Transverse colon (tissue), 4 donors: ENCODE data around the gene SEC24B. TPM values are rescaled to one million over a fixed set of nuclear protein-coding genes. Genes with fewer than 3 reads are reported as not detected.

Experiments used
- DNase-seq: peaks from one replicate; pipeline ENCODE4 v3.0.0-alpha.2; 2019
- H3K27ac ChIP-seq, 4 donors: fragments of 200-600 bp; sonication (generic); 2 replicates each; pipeline ENCODE4 v1.5.1; 2016 to 2018; ENCODE audit warnings: inconsistent platforms in 4 of 4
- H3K27me3 ChIP-seq: fragments of 200-600 bp; sonication (generic); 2 replicates; pipeline ENCODE4 v1.5.1; 2017; ENCODE audit warnings: inconsistent platforms
- H3K36me3 ChIP-seq, 4 donors: fragments of 200-600 bp; sonication (generic); 2 replicates each; pipeline ENCODE4 v1.5.1; 2017 to 2019; ENCODE audit warnings: inconsistent platforms in 4 of 4
- H3K4me1 ChIP-seq, 4 donors: fragments of 200-600 bp; sonication (generic); 2 replicates each; pipeline ENCODE4 v1.5.1; 2017 to 2020; ENCODE audit warnings: inconsistent platforms in 4 of 4
- H3K4me3 ChIP-seq, 4 donors: fragments of 200-600 bp; sonication (generic); 1 replicate in 1 of 4; 2 replicates in 3 of 4; pipeline versions ENCODE4 v1.5.1 to v1.6.1; 2017 to 2019; ENCODE audit warnings: inconsistent platforms in 4 of 4
- H3K9me3 ChIP-seq, 2 donors: fragments of 200-600 bp; sonication (generic); 2 replicates each; pipeline ENCODE4 v1.5.1; 2017 to 2019; ENCODE audit warnings: inconsistent platforms in 2 of 2
- EP300 ChIP-seq: sonication (generic); formaldehyde crosslinking; IDR thresholded peaks from one replicate; pipeline ENCODE4 v1.6.1; 2017; ENCODE audit warnings: antibody characterized with exemption, low read depth
- POLR2A ChIP-seq: fragments of 450-650 bp; IDR thresholded peaks from one replicate; pipeline ENCODE4 v1.6.1; 2016; ENCODE audit warnings: antibody characterized with exemption, mild to moderate bottlenecking, moderate library complexity
- POLR2AphosphoS5 ChIP-seq, 3 donors: sonication (generic); formaldehyde crosslinking; IDR thresholded peaks; one replicate each; pipeline ENCODE4 v1.6.1; 2016; ENCODE audit warnings: antibody characterized with exemption in 3 of 3
- WGBS, 2 donors: methylation state at CpG; one replicate each; pipeline ENCODE4 v1.1.5; 2018; ENCODE audit warnings: low coverage in 1 of 2; 5-methylcytosine and 5-hydroxymethylcytosine counted together
- in situ Hi-C, 4 donors: fragments of 200-750 bp; cut with MboI; loops; one replicate each; pipeline versions ENCODE4 v1.15.0 to v1.15.1; 2017; ENCODE audit warnings: low sequenced_read_pairs in 3 of 4, low pct_ligation_motif_present in 1 of 4, low pct_unique_long_range_greater_than_20kb in 1 of 4
- intact Hi-C: fragments of 100-400 bp; cut with DNase I; formaldehyde crosslinking; loops from one replicate; pipeline ENCODE4 v1.15.1; 2023; ENCODE audit warnings: low total_unique reads
- total RNA-seq, 4 donors: library from RNA; depleted of rRNA; stranded (reverse); fragments of >200 nt; gene quantifications; one replicate each; pipeline ENCODE4 v1.1.0, GENCODE V29; 2016
- TF ChIP-seq, protein P1 (sequence below), 5 experiments: fragments of 200-600 bp in 3 of 5; fragments of 450-650 bp in 2 of 5; sonication (generic) in 3 of 5; IDR thresholded peaks; 1 replicate in 2 of 5; 2 replicates in 3 of 5; pipeline ENCODE4 v1.5.1; 2016 to 2017; ENCODE audit warnings: antibody characterized with exemption in 5 of 5, inconsistent platforms in 3 of 5, mild to moderate bottlenecking in 2 of 5, moderate library complexity in 1 of 5

Gene SEC24B
- total RNA-seq, 4 donors from 2014 or later, result 14.3 to 44.1 (median 35.4) TPM

DNA sequence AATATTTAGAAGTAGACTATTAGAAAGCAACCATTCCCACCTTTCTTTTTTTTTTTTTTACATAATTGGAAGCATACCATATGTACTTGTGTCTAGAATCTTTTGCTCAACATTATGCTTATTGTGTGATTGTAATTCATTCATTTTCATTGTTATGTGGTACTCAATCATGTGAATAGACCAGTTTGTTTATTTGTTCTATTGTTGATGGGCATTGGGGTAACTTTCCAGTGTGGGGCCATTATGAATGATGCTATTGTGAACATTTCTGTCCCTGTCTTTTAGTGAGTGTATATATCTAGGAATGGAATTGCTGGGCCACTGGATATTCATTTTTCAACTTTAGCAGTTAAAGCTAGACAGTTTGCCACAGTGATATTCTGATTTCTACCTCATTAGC is 63.9 kb downstream of the SEC24B start:
- TF ChIP-seq EP300, result no peak
- TF ChIP-seq POLR2A, result no peak
- no peak for TF ChIP-seq POLR2AphosphoS5 (IDR thresholded peaks at IDR 0.05)
- TF ChIP-seq, protein P1, sequence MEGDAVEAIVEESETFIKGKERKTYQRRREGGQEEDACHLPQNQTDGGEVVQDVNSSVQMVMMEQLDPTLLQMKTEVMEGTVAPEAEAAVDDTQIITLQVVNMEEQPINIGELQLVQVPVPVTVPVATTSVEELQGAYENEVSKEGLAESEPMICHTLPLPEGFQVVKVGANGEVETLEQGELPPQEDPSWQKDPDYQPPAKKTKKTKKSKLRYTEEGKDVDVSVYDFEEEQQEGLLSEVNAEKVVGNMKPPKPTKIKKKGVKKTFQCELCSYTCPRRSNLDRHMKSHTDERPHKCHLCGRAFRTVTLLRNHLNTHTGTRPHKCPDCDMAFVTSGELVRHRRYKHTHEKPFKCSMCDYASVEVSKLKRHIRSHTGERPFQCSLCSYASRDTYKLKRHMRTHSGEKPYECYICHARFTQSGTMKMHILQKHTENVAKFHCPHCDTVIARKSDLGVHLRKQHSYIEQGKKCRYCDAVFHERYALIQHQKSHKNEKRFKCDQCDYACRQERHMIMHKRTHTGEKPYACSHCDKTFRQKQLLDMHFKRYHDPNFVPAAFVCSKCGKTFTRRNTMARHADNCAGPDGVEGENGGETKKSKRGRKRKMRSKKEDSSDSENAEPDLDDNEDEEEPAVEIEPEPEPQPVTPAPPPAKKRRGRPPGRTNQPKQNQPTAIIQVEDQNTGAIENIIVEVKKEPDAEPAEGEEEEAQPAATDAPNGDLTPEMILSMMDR (IDR thresholded peaks at IDR 0.05), result no peak
- no peak overlapping the region for H3K27ac ChIP-seq
- intact Hi-C loops (no loop called here), in situ Hi-C loops (no loop called here)
- no peaks in the 10 kb centered on the region for H3K4me1 ChIP-seq
- H3K9me3 ChIP-seq, result no peaks in the 10 kb centered on the region
- no peaks in the 10 kb centered on the region for H3K27me3 ChIP-seq
- peaks cover 0 to 53% (median 16%) of the 10 kb centered on the region in 4 donors for H3K36me3 ChIP-seq
- no peak overlapping the region for H3K4me3 ChIP-seq
- no peak for DNase-seq

DNA sequence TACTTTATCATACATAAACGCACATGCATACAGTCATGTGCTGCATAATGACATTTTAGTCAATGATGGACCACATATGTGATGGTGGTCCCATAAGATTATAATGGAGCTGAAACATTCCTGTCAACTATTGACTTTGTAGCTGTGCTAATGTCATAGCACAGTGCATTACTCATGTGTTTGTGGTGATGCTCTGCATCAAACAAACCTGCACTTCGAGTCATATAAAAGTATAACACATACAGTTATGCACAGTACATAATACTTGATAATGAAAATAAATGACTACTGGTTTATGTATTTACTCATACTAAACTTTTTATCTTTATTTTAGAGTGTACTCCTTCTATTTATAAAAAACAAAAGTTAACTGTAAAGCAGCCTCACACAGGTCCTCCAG is 65.9 kb downstream of the SEC24B start:
- WGBS, 2 donors, result 88 to 94% methylated on average over 2 of the region's 2 CpGs
- intact Hi-C loops (no loop called here), in situ Hi-C loops (no loop called here)
- H3K9me3 ChIP-seq, result no peaks in the 10 kb centered on the region
- H3K4me3 ChIP-seq, result no peak overlapping the region
- TF ChIP-seq, protein P1 (IDR thresholded peaks at IDR 0.05), result no peak
- no peak for TF ChIP-seq EP300
- TF ChIP-seq POLR2A, result no peak
- no peak for TF ChIP-seq POLR2AphosphoS5 (IDR thresholded peaks at IDR 0.05)
- DNase-seq, result no peak
- peaks cover 0 to 48% (median 19%) of the 10 kb centered on the region in 4 donors for H3K36me3 ChIP-seq
- no peaks in the 10 kb centered on the region for H3K27me3 ChIP-seq
- no peaks in the 10 kb centered on the region for H3K4me1 ChIP-seq
- H3K27ac ChIP-seq, result no peak overlapping the region

- H3K27me3 ChIP-seq, result no peaks in the 10 kb centered on the region
- intact Hi-C loops (no loop called here), in situ Hi-C loops (no loop called here)
- H3K4me3 ChIP-seq, result no peak overlapping the region
- no peak overlapping the region for H3K27ac ChIP-seq
- peaks cover 0 to 48% (median 3%) of the 10 kb centered on the region in 4 donors for H3K36me3 ChIP-seq
- no peak for DNase-seq
- H3K9me3 ChIP-seq, result no peaks in the 10 kb centered on the region
- no peaks in the 10 kb centered on the region for H3K4me1 ChIP-seq
- TF ChIP-seq, protein P1 (IDR thresholded peaks at IDR 0.05), result no peak
- TF ChIP-seq POLR2A (no peak), POLR2AphosphoS5 (IDR thresholded peaks at IDR 0.05) (no peak), EP300 (no peak)
Measured at GRCh38 chr4:109506890-109507289, 73.3 kb downstream of the SEC24B start.

DNA sequence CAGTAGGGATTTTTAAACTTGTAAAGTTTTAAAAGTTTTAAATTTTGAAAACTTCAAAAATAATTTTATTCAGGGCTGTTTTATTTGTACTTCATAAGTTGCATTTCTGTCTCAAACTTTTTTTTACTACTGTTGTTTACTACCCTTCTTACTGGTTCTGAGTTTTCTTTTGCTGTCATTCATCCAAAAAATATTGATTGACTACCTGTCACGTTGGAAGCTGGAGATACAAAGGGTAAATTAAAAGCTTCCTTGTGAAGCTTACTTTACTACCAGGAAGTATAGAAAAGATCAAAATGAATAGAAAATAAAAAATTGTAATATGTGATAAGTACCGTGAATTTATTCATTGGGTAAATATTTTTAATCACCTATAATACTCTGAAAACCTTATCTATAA is 77.1 kb downstream of the SEC24B start:
- no peak overlapping the region for H3K4me3 ChIP-seq
- intact Hi-C loops, result no loop called here
- WGBS, 2 donors, result 55 to 68% methylated on average over 2 of the region's 2 CpGs
- in situ Hi-C loops, result no loop called here
- H3K9me3 ChIP-seq, result no peaks in the 10 kb centered on the region
- TF ChIP-seq POLR2AphosphoS5 (IDR thresholded peaks at IDR 0.05), result no peak
- TF ChIP-seq, protein P1 (IDR thresholded peaks at IDR 0.05), result no peak
- no peak for TF ChIP-seq EP300
- no peak for TF ChIP-seq POLR2A
- H3K36me3 ChIP-seq, result peaks cover 0 to 46% (median 10%) of the 10 kb centered on the region in 4 donors
- no peaks in the 10 kb centered on the region for H3K4me1 ChIP-seq
- no peaks in the 10 kb centered on the region for H3K27me3 ChIP-seq
- H3K27ac ChIP-seq, result no peak overlapping the region
- no peak for DNase-seq
